ENCODE data around the gene CGNL1.

Gene CGNL1

GRCh38 chr15:57388464-57388863 lies 12.2 kb downstream of the CGNL1 start:
- DNase-seq (ENCODE audit: low read depth) = no peak

- no peak for DNase-seq (ENCODE audit: low read depth)
Observed at GRCh38 chr15:57389991-57390390, 13.7 kb downstream of the CGNL1 start.

- DNase-seq (ENCODE audit: low read depth) = no peak
Observed at GRCh38 chr15:57390583-57390982, 14.3 kb downstream of the CGNL1 start.

- DNase-seq (ENCODE audit: low read depth) = no peak
Observed at GRCh38 chr15:57391537-57391936, 15.2 kb downstream of the CGNL1 start.

- no peak for DNase-seq (ENCODE audit: low read depth)
Observed at GRCh38 chr15:57393061-57393460, 16.8 kb downstream of the CGNL1 start.

GRCh38 chr15:57395292-57395691 lies 19.0 kb downstream of the CGNL1 start:
- no peak for DNase-seq (ENCODE audit: low read depth)

GRCh38 chr15:57398336-57398735 lies 22.0 kb downstream of the CGNL1 start:
- DNase-seq (ENCODE audit: low read depth) = no peak

- no peak for DNase-seq (ENCODE audit: low read depth)
Observed at GRCh38 chr15:57401546-57401945, 25.2 kb downstream of the CGNL1 start.

GRCh38 chr15:57403017-57403416 lies 26.7 kb downstream of the CGNL1 start:
- DNase-seq (ENCODE audit: low read depth) = no peak

- DNase-seq (ENCODE audit: low read depth) = no peak
Observed at GRCh38 chr15:57403566-57404325, 27.4 kb downstream of the CGNL1 start.

GRCh38 chr15:57405133-57405532 lies 28.8 kb downstream of the CGNL1 start:
- DNase-seq (ENCODE audit: low read depth) = no peak

GRCh38 chr15:57406062-57406772 lies 29.9 kb downstream of the CGNL1 start:
- no peak for DNase-seq (ENCODE audit: low read depth)

GRCh38 chr15:57410373-57410772 lies 34.1 kb downstream of the CGNL1 start:
- no peak for DNase-seq (ENCODE audit: low read depth)

GRCh38 chr15:57411945-57412768 lies 35.9 kb downstream of the CGNL1 start:
- DNase-seq (ENCODE audit: low read depth) = no peak

- no peak for DNase-seq (ENCODE audit: low read depth)
Observed at GRCh38 chr15:57415602-57416001, 39.3 kb downstream of the CGNL1 start.

- DNase-seq (ENCODE audit: low read depth) = no peak
Observed at GRCh38 chr15:57418635-57419034, 42.3 kb downstream of the CGNL1 start.

GRCh38 chr15:57419335-57419734 lies 43.0 kb downstream of the CGNL1 start:
- no peak for DNase-seq (ENCODE audit: low read depth)

GRCh38 chr15:57421110-57421509 lies 44.8 kb downstream of the CGNL1 start:
- no peak for DNase-seq (ENCODE audit: low read depth)

GRCh38 chr15:57421551-57421950 lies 45.2 kb downstream of the CGNL1 start:
- DNase-seq (ENCODE audit: low read depth) = no peak

GRCh38 chr15:57422113-57422754 lies 45.9 kb downstream of the CGNL1 start:
- DNase-seq (ENCODE audit: low read depth) = no peak

- no peak for DNase-seq (ENCODE audit: low read depth)
Observed at GRCh38 chr15:57423599-57424140, 47.4 kb downstream of the CGNL1 start.

Data from activated T-helper 1 cell treated with Interleukin-2 at 50 U/mL for 16 hours (primary cell).